ENCODE results near the gene CLASRP. TPM values are rescaled to one million over a fixed set of nuclear protein-coding genes. Genes with fewer than 3 reads are reported as not detected.
A peak's percentile ranks its signal among the peaks of the same experiment; 100 is the strongest.

The CLASRP gene
- total and polyA plus RNA-seq, 9 of the 15 experiments (the other 6 are each of a cell fraction or from before 2014, with no cell fraction given) = 0.94 to 86.3 (median 44.0) TPM

- TF ChIP-seq NR1H2 (CRISPR knock-in tag; IDR thresholded peaks at IDR 0.05) (no peak), CLOCK (CRISPR knock-in tag; IDR thresholded peaks at IDR 0.05; ENCODE audit: borderline replicate concordance) (no peak), HMBOX1 (IDR thresholded peaks at IDR 0.05) (0 out of 2 replicates have a peak, but pooled peaks have one; percentile 32), TCF7L2 (IDR thresholded peaks at IDR 0.05; ENCODE audit: low read depth, low read length) (no peak), TAF7 (tag; IDR thresholded peaks at IDR 0.05) (no peak), ZNF133 (CRISPR knock-in tag; IDR thresholded peaks at IDR 0.05) (no peak), YY1 (IDR thresholded peaks at IDR 0.05; ENCODE audit: borderline replicate concordance in 1 of 3, control insufficient read depth in 1 of 3, extremely low read depth in 1 of 3, insufficient read depth in 3 of 3, insufficient read length in 1 of 3, insufficient replicate concordance in 2 of 3, low read depth in 1 of 3, low read length in 2 of 3) (peak in 2 of 3 experiments; percentile 62 to 72), LEF1 (IDR thresholded peaks at IDR 0.05) (no peak), DACH1 (IDR thresholded peaks at IDR 0.05; ENCODE audit: partially characterized antibody) (no peak), RAD21 (CRISPR knock-in tag; conservative IDR thresholded peaks at IDR 0.05 in 1 of 2, IDR thresholded peaks at IDR 0.05 in 1 of 2) (no peak), ZNF644 (tag; IDR thresholded peaks at IDR 0.05; ENCODE audit: low read depth) (no peak), RFX7 (CRISPR knock-in tag; IDR thresholded peaks at IDR 0.05) (no peak), MAFG (tag; conservative IDR thresholded peaks at IDR 0.05) (no peak), ELF2 (CRISPR knock-in tag; IDR thresholded peaks at IDR 0.05) (no peak), XRCC4 (IDR thresholded peaks at IDR 0.05; ENCODE audit: extremely low read depth, insufficient read depth, insufficient read length) (no peak), PRDM10 (IDR thresholded peaks at IDR 0.05; ENCODE audit: partially characterized antibody) (no peak), NBN (IDR thresholded peaks at IDR 0.05; ENCODE audit: low read depth) (no peak), MXI1 (IDR thresholded peaks at IDR 0.05; ENCODE audit: low read depth, low read length) (0 out of 2 replicates have a peak, but pooled peaks have one; percentile 32), ZNF695 (CRISPR knock-in tag; IDR thresholded peaks at IDR 0.05) (no peak), POLR2AphosphoS2 (IDR thresholded peaks at IDR 0.05; ENCODE audit: low read length) (peak; percentile 96)
Measured at GRCh38 chr19:45091031-45091923, 52.4 kb downstream of the CLASRP start (continued).
